OCI-LY3 (cell line): ENCODE data around the gene RWDD4.

ENCODE experiments used
- H2AFZ ChIP-seq: fragments of 200-600, 300-600 bp; shearing (Covaris generic); 2 replicates; pipeline ENCODE4 v1.6.0; 2014; ENCODE audit warnings: antibody characterized with exemption, low read depth, low read length
- H3K27ac ChIP-seq: fragments of 200-600, 300-600 bp; sonication (generic); 2 replicates; pipeline ENCODE4 v1.5.1; 2014; ENCODE audit warnings: mild to moderate bottlenecking, low read length, moderate library complexity, mixed read lengths
- H3K27me3 ChIP-seq: fragments of 200-600, 300-600 bp; sonication (generic); 2 replicates; pipeline ENCODE4 v1.6.1; 2014; ENCODE audit warnings: low read depth, low read length, mixed read lengths
- H3K36me3 ChIP-seq: fragments of 200-600, 300-600 bp; sonication (generic); replicated peaks from 2 replicates; pipeline ENCODE3; 2014; ENCODE audit warnings: low read depth, low read length, mixed read lengths
- H3K4me1 ChIP-seq: fragments of 300-600, 200-600 bp; sonication (generic); 2 replicates; pipeline ENCODE4 v1.6.1; 2014; ENCODE audit warnings: low read length, mixed read lengths
- H3K4me2 ChIP-seq: fragments of 200-600, 300-600 bp; sonication (generic); 2 replicates; pipeline ENCODE4 v1.6.1; 2014; ENCODE audit warnings: low read length, mixed read lengths
- H3K4me3 ChIP-seq: fragments of 300-600, 200-600 bp; sonication (generic); 2 replicates; pipeline ENCODE4 v1.5.1; 2014; ENCODE audit warnings: antibody characterized with exemption, mild to moderate bottlenecking, low read length, moderate library complexity
- H3K79me2 ChIP-seq: fragments of 300-600, 200-600 bp; shearing (Covaris generic); 2 replicates; pipeline ENCODE4 v1.6.1; 2014; ENCODE audit warnings: mild to moderate bottlenecking, low read length, mixed read lengths
- H3K9ac ChIP-seq: fragments of 300-600, 200-600 bp; shearing (Covaris generic); 2 replicates; pipeline ENCODE4 v1.6.0; 2014; ENCODE audit warnings: mild to moderate bottlenecking, low read length, moderate library complexity
- H3K9me3 ChIP-seq: fragments of 200-600, 300-600 bp; shearing (Covaris generic); 2 replicates; pipeline ENCODE4 v1.6.1; 2014; ENCODE audit warnings: low read length, mixed read lengths; ENCODE audit not compliant: insufficient read depth
- H4K20me1 ChIP-seq: fragments of 200-600, 300-600 bp; sonication (generic); 2 replicates; pipeline ENCODE4 v1.6.1; 2016; ENCODE audit warnings: low read length, mixed read lengths; ENCODE audit not compliant: insufficient read depth
- EZH2phosphoT487 ChIP-seq: fragments of 200-600 bp; shearing (Covaris generic); IDR thresholded peaks from 2 replicates; pipeline ENCODE4 v1.6.1; 2018; ENCODE audit warnings: antibody characterized with exemption, mixed run types, low read depth
- TF ChIP-seq, protein P1 (sequence below): fragments of 200-600, 300-600 bp; sonication (generic); IDR thresholded peaks from 2 replicates; pipeline ENCODE4 v1.5.1; 2014; ENCODE audit warnings: antibody characterized with exemption, low read length, low read depth

Gene RWDD4

DNA sequence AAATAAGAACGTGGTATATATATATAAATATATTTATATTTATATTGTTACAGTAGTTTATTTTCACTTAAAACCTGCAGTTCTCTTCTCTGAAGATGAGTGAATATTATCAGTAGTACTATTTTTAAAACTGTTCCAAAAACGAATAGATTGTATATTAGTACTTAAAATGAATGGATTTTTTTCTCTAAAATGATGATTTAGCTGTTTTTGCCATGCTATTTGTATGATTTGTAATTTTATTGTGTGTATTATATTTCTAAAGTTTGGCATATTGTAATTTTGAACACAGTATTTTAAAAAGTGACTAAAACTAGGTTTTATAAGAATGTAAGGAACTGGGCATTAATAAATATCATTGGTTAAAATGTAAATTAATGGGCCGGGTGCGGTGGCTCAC, 22.1 kb upstream of the RWDD4 start:
- H3K9ac ChIP-seq: no peak overlapping the region
- H2AFZ ChIP-seq: no peak overlapping the region
- no peaks in the 10 kb centered on the region for H3K27me3 ChIP-seq
- TF ChIP-seq EZH2phosphoT487: no peak
- TF ChIP-seq, protein P1, sequence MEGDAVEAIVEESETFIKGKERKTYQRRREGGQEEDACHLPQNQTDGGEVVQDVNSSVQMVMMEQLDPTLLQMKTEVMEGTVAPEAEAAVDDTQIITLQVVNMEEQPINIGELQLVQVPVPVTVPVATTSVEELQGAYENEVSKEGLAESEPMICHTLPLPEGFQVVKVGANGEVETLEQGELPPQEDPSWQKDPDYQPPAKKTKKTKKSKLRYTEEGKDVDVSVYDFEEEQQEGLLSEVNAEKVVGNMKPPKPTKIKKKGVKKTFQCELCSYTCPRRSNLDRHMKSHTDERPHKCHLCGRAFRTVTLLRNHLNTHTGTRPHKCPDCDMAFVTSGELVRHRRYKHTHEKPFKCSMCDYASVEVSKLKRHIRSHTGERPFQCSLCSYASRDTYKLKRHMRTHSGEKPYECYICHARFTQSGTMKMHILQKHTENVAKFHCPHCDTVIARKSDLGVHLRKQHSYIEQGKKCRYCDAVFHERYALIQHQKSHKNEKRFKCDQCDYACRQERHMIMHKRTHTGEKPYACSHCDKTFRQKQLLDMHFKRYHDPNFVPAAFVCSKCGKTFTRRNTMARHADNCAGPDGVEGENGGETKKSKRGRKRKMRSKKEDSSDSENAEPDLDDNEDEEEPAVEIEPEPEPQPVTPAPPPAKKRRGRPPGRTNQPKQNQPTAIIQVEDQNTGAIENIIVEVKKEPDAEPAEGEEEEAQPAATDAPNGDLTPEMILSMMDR: no peak
- no peaks in the 10 kb centered on the region for H3K4me1 ChIP-seq
- no peaks in the 10 kb centered on the region for H3K9me3 ChIP-seq
- no peaks in the 10 kb centered on the region for H3K36me3 ChIP-seq
- no peak overlapping the region for H3K4me3 ChIP-seq
- no peak overlapping the region for H3K27ac ChIP-seq
- H4K20me1 ChIP-seq: no peaks in the 10 kb centered on the region
- H3K79me2 ChIP-seq: no peaks in the 10 kb centered on the region
- H3K4me2 ChIP-seq: no peak overlapping the region

DNA sequence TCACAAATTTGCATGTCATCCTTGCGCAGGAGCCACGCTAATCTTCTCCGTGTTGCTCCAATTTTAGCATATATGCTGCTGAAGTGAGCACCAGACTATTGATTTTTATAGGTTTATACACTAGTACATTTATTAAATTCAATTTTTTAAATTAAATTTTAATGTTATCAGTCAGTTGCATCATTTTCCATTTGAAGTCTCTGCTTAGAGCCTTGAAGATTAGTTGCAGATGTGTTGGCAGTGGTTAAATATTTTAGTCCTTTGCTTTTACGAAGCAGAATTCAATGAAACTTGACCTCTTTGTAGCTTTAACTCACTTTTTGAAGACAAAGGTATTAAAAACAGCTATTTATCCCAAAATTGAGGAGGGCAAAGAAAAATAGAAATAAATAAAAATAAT, 16.6 kb upstream of the RWDD4 start:
- no peak overlapping the region for H3K9ac ChIP-seq
- H3K9me3 ChIP-seq: no peaks in the 10 kb centered on the region
- H3K27ac ChIP-seq: no peak overlapping the region
- H2AFZ ChIP-seq: no peak overlapping the region
- H3K36me3 ChIP-seq: no peaks in the 10 kb centered on the region
- no peaks in the 10 kb centered on the region for H3K27me3 ChIP-seq
- TF ChIP-seq EZH2phosphoT487: no peak
- TF ChIP-seq, protein P1: no peak
- H3K4me3 ChIP-seq: no peak overlapping the region
- H3K79me2 ChIP-seq: no peaks in the 10 kb centered on the region
- no peaks in the 10 kb centered on the region for H3K4me1 ChIP-seq
- no peak overlapping the region for H3K4me2 ChIP-seq
- no peaks in the 10 kb centered on the region for H4K20me1 ChIP-seq

GRCh38 chr4:183674153-183674552, 15.2 kb upstream of the RWDD4 start:
- Histone ChIP-seq H3K9ac (no peak overlapping the region), H3K4me3 (no peak overlapping the region), H3K79me2 (no peaks in the 10 kb centered on the region), H3K27ac (no peak overlapping the region), H3K4me1 (no peaks in the 10 kb centered on the region), H2AFZ (no peak overlapping the region), H3K4me2 (no peak overlapping the region), H3K36me3 (no peaks in the 10 kb centered on the region), H3K27me3 (no peaks in the 10 kb centered on the region), H4K20me1 (no peaks in the 10 kb centered on the region), H3K9me3 (no peaks in the 10 kb centered on the region)
- TF ChIP-seq, protein P1: no peak
- TF ChIP-seq EZH2phosphoT487: no peak

DNA sequence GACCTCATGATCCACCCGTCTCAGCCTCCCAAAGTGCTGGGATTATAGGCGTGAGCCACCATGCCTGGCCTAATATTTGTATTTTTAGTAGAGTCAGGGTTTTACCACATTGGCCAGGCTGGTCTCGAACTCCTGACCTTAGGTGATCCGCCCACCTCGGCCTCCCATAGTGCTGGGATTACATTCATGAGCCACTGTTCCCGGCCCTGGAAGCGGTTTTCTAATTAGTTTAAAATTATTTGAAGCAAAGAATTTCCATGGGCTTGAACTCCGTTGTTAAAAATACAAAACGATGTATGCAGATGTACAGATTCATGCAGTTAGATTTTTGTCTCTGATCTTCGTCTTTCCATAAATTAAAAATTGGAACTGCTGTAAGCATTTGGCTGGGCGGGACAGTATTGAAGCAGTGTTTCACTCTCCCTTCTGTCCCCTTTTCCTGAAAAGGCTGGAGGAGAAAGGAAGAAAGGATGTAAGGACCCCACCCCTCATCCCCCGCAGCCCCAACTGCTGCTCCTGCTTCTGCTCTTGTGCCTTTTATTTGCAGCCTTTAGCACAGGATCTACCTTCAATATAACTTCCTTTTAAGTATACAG, 12.1 kb upstream of the RWDD4 start:
- no peak for TF ChIP-seq EZH2phosphoT487
- TF ChIP-seq, protein P1: no peak
- Histone ChIP-seq H3K9me3 (no peaks in the 10 kb centered on the region), H3K36me3 (no peaks in the 10 kb centered on the region), H3K79me2 (no peaks in the 10 kb centered on the region), H3K9ac (no peak overlapping the region), H3K4me1 (no peaks in the 10 kb centered on the region), H4K20me1 (no peaks in the 10 kb centered on the region), H3K4me3 (no peak overlapping the region), H3K27ac (no peak overlapping the region), H3K27me3 (no peaks in the 10 kb centered on the region), H3K4me2 (no peak overlapping the region), H2AFZ (no peak overlapping the region)
